T47D (cell line): Measurements from ENCODE around the gene CDK3.

ENCODE experiments used
- DNase-seq, 2 experiments: peaks; one replicate each; pipeline versions ENCODE4 v3.0.0 to v3.0.0-alpha.2; 2011 to 2012; ENCODE audit warnings: low read depth in 1 of 2, low spot score in 1 of 2
- JUND ChIP-seq: IDR thresholded peaks from 2 replicates; pipeline ENCODE4 v1.6.1; 2012; ENCODE audit warnings: low read depth
- in situ Hi-C: cut with HindIII; loops from 2 replicates; pipeline ENCODE4 v1.10.0; 2016; ENCODE audit warnings: low sequenced_read_pairs, low pct_unique_long_range_greater_than_20kb

CDK3 gene

GRCh38 chr17:76046064-76046463 is 45.4 kb downstream of the CDK3 start:
- in situ Hi-C loops: no loop called here
- TF ChIP-seq JUND: no peak
- DNase-seq: peak in 1 of 2 experiments; percentile 22

- DNase-seq: no peak
- no peak for TF ChIP-seq JUND
- in situ Hi-C loops: no loop called here
Measured at GRCh38 chr17:76048025-76048605, 47.5 kb downstream of the CDK3 start.

- no peak for DNase-seq
- no peak for TF ChIP-seq JUND
- in situ Hi-C loops: no loop called here
Measured at GRCh38 chr17:76048711-76049110, 48.1 kb downstream of the CDK3 start.

GRCh38 chr17:76049239-76049638 is 48.6 kb downstream of the CDK3 start:
- TF ChIP-seq JUND: no peak
- in situ Hi-C loops: no loop called here
- DNase-seq: no peak

GRCh38 chr17:76049836-76050537 is 49.3 kb downstream of the CDK3 start:
- in situ Hi-C loops: no loop called here
- TF ChIP-seq JUND: no peak
- no peak for DNase-seq

- in situ Hi-C loops: no loop called here
- no peak for TF ChIP-seq JUND
- peak in 1 of 2 experiments; percentile 74 for DNase-seq
Measured at GRCh38 chr17:76050538-76051467, 50.1 kb downstream of the CDK3 start.

GRCh38 chr17:76051561-76051960 is 50.9 kb downstream of the CDK3 start:
- DNase-seq: no peak

GRCh38 chr17:76053246-76054111 is 52.8 kb downstream of the CDK3 start:
- no peak for DNase-seq
- TF ChIP-seq JUND: no peak
- in situ Hi-C loops: no loop called here

More at GRCh38 chr17:76051561-76051960, 50.9 kb downstream of the CDK3 start:
- in situ Hi-C loops: no loop called here
- no peak for TF ChIP-seq JUND

GRCh38 chr17:76054112-76054476 is 53.4 kb downstream of the CDK3 start:
- DNase-seq: peak in 1 of 2 experiments; percentile 35
- in situ Hi-C loops: no loop called here

More at GRCh38 chr17:76054112-76054476, 53.4 kb downstream of the CDK3 start:
- no peak for TF ChIP-seq JUND
